ENCODE data around the gene SULT1A2.
"Not testable (repeated sequence)": the region's sequence is repeated elsewhere in the genome, so short reads cannot be mapped to it uniquely, and the experiment has no call there.

Gene SULT1A2

DNA sequence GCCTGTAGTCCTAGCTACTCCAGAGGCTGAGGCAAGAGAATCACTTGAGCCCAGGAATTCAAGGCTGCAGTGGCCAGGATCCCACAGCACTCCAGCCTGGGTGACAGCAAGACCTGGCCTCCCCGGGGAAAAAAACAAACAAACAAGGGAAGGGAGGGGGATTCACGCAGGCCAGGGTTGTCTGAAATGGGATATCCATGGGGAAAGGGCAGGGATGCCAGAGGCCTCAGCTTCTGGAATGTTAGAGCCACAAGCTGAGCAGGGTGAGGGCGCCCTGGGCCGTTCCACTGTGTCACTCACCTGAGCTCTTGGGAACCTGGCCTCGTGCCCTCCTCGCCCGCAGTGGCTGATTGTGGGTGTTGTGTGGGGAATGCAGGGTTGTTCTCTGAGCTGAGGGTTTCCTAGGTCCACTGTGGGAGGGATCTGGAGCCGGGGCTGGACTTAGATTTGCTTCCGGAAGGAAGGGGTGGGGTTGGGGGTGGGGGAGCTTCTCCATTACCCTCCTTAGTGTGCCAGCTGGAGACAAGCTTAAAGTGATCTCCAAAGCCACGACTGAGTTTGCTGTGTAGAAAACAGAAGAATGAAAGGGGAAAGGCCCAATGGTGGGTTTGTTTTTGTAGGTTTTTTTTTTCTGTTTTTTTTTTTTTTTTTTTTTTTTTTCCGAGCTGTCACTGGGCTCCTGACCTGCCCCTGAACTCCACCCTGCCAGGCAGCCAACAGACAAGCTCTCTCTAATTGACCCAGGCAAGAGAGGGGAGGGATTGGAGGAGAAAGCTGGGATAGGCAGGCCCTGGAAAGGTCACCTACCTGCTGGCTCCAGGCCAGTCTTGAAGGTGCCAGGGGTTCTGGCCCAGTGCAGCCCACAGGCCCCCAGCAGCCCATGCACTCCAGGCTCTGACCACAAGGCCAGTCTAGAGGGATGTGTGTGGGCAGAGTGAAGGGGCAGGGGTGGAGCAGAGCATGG, 13.1 kb upstream of the SULT1A2 start, which contains the start of gene SULT1A1:
SULT1A1 (minus strand) TSS at position 414 of the 964 bp plus-strand sequence. CDS start 1,189 bp downstream, outside the sequence.
- no peak for DNase-seq (ENCODE audit: low read depth)

DNA sequence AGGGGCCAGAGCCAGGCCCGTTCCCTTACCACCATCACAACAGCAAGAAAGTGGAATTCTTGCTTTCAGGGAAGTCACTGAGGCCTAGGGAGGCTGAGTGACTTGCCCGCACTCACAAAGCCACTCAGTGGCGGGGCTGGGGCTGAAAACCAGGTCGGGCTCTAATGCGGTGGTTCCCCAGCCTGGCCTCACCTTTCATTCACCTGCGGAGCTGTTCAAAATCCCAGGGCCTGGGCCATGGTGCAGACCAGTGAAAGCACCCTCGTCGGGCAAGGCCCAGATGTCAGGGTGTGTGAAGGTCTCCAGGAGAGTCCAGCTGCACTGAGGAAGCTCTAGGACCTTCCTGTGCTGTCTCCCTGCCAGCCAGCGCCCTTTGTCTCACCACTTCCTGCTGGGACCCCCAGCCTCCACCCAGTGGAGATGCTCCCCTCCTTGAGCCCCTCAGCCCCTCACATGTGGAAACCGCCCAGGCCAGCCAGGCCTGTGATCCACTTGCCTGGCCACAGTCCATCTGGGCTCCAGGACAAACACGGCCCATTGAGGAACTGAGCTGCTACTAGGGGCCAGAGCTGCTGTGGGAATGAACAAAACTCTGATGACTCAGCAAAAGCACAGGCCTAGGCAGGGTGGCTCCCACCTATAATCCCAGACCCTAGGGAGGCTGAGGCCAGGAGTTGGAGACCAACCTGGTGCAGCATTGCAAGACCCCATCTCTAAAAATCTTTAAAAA, 12.2 kb upstream of the SULT1A2 start:
- DNase-seq (ENCODE audit: low read depth) = not testable (repeated sequence)

DNA sequence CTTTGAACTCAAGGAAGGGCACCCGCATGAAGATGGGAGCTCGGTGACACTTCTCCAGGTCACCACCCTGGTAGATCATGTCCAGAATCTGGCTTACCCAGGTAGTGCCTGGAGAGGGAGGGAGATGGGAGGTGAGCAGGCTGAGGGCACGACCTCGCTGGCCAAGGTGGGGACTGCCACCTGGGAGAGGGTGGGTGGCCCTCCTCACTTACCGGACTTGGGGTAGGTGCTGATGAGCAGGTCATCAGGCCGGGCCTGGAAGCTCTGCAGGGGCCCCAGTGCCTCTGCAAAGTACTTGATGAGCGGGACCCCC, 11.6 kb upstream of the SULT1A2 start:
- not testable (repeated sequence) for DNase-seq (ENCODE audit: low read depth)

DNA sequence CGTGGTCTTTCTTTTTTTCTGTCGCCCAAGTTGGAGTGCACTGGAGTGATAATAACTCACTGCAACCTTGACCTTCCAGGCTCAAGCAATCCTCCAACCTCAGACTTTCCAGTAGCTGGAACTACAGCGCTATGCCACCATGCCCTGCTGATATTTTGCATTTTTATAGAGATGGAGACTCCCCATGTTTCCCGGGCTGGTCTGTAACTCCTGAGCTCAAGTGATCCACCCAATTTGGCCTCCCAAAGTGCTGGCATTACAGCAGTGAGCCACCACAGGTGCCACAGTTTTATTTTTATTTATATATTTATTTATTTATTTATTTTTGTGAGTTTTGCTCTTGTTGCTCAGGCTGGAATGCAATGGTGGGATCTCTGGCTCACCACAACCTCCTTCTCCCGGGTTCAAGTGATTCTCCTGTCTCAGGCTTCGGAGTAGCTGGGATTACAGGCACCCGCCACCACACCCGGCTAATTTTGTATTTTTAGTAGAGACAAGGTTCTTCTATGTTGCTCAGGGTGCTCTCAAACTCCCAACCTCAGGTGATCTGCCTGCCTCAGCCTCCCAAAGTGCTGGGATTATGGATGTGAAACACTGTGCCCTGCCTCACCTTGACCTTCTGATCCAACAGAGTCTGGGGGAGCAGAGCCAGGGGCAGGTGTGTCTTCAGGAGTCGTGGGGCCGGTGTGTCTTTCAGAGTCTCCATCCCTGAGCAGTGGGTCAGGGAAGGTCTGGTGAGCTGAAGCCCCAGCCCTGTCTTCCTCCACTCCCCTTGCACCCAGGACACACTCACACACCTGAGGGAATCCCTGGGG, 11.0 kb upstream of the SULT1A2 start:
- not testable (repeated sequence) for DNase-seq (ENCODE audit: low read depth)

DNA sequence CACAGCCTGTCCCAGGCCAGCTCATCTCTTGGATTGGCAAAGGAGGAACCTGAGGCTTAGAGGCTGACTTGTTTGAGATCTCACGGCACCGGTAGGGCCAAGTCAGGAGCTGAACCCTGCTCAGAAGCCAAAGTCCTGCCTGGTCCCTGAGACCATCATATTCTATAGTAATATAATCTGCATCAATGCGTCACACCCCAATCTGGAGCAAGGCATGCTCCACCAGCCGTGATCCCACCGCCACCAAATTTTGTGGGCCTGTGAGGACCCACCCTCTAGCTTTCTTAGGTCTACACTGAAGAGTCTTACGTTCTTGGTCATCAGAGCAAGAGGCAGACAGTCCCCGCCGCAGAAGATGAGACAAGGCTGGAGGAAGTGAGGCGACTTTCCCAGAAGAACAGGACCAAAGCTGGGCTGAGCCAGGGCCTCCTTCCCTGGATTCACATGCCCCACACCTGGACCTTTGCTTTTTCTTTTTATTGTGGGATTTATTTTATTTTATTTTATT, 10.3 kb upstream of the SULT1A2 start:
- no peak for DNase-seq (ENCODE audit: low read depth)

DNA sequence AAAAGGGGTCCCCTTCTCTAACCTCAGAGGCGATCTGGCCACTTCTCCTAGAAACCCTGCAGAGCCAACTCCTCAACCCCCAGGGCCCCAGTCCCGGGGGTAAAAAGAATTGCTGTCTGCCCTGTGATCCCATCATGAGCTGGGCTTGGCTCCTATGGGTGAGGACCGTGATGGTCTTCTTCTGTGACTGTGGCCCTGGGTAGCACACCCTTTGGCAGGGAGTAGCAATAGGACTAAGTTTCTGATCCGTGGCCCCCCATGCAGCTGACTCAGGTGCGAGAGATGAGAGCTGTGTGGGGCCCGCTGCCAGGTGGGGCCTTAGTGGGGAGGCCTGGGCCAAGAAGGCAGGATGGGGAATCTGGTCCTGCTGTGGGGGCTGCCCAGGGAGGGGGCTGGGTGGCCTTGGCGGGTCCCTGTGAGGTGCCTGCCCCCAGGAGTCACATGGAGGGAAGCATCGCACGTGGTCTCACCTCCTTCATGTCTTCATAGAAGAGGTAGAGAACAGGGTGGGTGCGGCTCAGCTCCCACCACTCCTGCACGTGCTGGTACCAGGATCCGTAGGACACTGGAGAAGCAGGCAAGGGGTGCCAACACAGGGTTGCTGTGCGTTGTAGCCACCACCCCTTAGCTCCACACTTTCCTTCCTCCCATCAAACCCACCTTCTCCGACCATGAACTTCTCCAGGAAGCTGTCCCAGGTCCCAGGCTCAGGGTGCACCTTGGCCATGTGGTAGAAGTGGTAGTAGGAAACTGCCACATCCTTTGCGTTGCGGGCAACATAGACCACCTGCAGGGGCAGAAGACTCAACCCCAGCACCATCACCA, 9.7 kb upstream of the SULT1A2 start:
- no peak for DNase-seq (ENCODE audit: low read depth)

DNA sequence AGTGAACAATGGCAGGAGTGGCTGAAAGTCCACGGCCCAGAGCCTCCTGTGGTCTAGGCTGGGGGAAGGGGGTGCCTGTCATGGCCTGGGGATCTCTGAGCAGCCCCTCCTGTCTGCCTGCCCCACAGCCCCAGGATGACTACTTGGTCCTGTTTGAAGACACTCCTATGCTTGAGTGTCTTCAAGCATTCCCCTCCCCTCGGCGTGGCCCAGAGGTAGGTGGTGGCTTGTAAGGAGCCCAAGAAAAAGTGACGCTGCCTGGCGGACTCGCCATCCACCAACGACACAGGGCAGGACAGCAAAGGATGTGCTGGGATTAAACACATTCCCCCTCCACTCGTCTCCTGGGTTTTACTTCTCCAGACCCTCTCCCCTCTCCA, 7.3 kb upstream of the SULT1A2 start:
- DNase-seq (ENCODE audit: low read depth) = no peak

DNA sequence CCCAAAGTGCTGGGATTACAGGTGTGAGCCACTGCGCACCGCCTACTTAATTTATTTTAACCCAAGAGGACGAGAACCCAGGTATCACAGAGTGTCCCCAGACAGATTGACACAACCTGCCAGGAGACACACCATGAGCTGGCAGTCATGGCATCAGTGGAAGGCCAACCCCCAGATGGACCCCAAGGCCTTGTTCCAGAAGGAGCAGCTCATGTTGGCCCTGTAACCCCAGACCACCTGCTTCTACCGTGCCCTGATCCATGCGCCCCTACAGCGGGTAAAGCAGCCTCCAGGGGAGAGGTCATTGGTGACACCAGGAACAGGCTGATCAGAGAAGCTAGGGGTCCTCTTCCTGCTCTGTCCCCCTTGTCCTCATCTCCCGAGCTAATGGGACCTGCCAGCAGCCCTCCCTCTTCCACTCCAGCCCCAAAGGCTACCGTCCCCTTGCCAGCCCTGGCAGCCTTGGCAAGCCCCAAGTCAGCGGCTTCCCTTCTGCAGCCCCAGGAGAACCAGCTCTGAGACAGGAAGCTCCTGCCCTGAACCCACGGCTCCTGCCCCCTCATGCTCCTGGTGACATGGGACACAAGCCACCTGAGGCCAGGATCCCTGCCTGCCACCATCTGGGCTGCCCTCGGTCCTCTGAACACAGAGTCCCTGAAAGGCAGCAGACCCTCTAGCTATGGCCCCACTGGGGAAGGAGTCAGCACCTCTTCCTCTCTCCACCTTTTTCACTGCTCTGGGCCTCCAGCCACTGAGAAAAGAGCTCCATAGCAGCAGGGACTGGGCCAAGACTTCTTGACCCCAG, 6.7 kb upstream of the SULT1A2 start:
- no peak for DNase-seq (ENCODE audit: low read depth)

DNA sequence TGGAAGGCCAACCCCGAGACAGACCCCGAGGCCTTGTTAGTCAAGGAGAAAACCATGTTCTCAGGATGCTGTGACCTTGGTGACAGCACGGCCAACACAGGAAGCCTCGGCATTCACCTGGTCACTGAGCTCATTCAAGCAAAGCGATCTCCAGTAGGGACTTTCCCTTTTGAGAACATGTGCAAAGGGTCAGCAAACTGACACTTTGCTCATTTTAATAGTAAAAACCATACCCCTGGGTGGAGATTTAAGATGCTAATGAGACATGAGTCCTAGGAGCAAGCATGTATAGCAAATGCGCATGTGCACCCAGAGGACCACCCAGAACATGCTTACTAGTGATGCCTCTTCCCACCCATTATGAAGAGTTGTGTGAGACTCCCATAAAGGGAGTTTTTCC, 5.7 kb upstream of the SULT1A2 start:
- no peak for DNase-seq (ENCODE audit: low read depth)

DNA sequence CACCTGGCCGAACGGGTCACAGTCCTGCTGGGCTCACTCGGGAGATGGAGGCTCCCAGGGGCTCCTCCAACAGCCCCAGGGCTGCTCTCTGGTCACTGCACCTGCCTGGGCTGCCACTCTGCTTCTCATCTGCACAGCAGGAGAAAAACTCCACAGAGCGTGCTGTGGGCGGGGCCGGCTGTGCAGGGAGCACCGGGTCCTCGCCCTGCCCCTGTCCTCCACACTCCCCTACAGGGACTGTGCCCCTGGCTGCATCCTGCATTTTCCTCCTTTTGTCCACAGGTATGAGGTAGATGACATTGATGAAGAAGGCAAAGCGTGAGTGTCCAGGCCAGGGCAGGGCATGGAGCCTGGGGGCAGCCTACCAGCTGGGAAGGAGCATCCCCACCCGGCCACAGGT, 5.2 kb upstream of the SULT1A2 start:
- not testable (repeated sequence) for DNase-seq (ENCODE audit: low read depth)

DNA sequence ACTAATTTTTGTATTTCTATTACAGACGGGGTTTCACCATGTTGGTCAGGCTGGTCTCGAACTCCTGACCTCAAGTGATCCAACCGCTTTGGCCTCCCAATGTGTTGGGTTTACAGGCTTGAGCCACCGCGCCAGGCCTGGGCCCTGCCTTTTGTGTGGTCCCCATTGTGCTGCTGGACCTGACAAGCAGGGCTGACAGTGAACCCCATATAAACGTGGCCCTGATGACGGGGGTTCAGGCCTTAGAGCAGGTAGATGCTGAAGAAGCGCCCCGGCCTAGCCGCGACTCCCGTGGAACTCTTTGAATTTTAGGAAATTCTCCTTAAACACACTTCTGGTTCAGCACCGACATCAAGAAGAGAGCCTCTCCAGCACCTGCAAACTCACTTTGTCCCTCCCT, 4.7 kb upstream of the SULT1A2 start:
- not testable (repeated sequence) for DNase-seq (ENCODE audit: low read depth)

DNA sequence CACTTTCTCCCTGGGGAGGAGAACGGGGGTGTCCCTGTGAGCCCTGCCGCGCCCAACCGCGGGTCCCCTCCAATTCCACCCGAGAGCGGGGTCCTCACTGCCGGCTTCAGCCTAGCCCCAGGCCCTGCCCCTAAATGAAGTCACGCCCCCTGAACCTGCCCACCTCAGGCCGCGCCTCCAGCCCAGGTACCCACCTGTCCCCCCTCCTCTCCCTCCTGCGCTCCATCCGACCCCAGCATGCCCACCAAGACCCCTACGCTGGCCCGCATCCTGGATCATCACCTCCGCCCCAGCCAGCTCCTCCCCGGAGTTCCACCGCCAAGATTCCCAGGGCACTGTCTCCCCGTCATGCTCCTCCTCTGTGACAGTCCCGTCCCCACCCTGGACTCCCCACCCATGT, 4.1 kb upstream of the SULT1A2 start:
- DNase-seq (ENCODE audit: low read depth) = not testable (repeated sequence)

DNA sequence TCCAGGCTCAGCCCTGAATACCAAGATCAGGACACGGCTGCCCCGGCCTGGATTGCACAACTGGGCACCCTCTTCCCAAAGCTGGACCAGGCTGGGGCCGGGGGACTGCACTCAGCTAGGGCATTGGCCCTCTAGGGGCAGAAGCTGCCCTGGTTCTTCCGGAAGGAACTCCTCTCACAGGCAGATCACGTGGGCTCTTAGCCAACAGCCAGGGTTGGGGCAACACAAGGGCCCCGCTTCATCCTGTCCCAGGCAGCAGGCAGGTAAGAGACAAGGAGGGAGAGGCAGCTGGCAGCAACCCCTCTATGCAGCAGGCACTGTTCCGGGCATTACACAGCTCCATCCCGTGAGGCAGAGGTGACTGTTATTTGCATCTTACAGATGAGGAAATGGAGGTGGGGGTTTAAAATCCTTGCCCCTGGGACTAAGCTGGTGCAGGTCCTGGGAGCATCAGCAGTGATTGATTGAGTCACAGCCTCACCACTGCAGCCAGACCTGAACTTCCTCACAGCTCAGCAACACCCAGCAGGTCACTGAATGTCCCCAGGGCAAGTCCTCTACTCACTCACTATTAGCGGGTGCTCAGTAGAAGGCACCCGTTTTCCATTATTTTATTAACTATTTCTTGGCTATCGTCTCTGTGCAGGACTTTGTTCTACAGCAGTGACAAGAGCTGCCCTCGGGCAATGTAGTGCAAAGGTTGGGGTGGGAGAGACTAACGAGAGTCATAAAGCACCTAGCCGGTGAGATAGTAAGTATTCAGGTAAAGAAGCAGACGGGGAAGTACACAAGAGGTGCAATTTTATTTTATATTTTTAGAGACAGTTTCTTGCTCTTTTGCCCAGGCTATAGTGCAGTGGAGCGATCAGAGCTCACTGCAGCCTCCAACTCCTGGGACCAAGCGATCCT, 2.8 kb upstream of the SULT1A2 start:
- DNase-seq (ENCODE audit: low read depth) = not testable (repeated sequence)

DNA sequence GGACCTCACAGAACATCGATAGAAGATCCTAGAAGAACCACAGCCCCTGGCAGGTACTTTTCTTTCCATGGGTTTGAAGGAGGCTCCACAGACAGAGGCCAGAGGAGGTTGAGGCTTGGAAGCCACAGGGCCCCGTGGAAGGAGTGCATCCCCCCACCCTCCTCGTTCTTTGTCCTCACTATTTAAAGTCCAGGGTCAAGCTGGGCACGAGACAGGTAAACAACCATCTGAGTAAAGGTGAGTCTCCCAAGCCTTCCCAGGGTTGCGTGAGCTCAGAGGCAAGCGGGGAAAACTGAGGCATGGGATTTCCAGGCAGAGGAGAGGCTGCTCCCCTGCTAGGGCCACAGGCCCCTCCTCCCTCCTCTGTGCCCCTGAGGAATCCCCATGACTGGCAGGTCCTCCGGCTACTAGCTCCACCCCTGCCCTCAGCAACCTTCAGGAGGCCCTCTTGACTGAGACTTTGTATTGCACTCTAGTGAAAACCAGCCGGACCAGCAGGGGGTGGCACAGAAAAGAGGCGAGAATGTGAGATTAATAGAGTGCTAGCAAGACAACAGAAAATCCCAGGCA, 927 bp upstream of the SULT1A2 start:
- DNase-seq (ENCODE audit: low read depth) = no peak

DNA sequence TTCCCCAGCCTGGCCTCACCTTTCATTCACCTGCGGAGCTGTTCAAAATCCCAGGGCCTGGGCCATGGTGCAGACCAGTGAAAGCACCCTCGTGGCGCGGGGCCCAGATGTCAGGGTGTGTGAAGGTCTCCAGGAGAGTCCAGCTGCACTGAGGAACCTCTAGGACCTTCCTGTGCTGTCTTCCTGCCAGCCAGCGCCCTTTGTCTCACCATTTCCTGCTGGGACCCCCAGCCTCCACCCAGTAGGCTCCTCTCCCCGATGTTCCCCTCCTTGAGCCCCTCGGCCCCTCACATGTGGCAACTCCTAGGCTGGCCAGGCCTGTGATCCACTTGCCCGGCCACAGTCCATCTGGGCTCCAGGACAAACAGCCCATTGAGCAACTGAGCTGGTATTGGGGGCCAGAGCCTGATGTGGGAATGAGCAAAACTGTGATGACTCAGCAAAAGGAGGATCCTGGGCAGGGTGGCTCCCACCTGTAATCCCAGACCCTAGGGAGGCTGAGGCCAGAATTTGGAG, 677 bp downstream of the SULT1A2 start:
- no peak for DNase-seq (ENCODE audit: low read depth)

DNA sequence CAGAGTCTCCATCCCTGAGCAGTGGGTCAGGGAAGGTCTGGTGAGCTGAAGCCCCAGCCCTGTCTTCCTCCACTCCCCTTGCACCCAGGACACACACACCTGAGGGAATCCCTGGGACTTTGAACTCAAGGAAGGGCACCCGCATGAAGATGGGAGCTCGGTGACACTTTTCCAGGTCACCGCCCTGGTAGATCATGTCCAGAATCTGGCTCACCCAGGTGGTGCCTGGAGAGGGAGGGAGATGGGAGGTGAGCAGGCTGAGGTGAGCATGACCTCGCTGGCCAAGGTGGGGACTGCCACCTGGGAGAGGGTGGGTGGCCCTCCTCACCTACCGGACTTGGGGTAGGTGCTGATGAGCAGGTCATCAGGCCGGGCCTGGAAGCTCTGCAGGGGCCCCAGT, 1.4 kb downstream of the SULT1A2 start:
- not testable (repeated sequence) for DNase-seq (ENCODE audit: low read depth)

DNA sequence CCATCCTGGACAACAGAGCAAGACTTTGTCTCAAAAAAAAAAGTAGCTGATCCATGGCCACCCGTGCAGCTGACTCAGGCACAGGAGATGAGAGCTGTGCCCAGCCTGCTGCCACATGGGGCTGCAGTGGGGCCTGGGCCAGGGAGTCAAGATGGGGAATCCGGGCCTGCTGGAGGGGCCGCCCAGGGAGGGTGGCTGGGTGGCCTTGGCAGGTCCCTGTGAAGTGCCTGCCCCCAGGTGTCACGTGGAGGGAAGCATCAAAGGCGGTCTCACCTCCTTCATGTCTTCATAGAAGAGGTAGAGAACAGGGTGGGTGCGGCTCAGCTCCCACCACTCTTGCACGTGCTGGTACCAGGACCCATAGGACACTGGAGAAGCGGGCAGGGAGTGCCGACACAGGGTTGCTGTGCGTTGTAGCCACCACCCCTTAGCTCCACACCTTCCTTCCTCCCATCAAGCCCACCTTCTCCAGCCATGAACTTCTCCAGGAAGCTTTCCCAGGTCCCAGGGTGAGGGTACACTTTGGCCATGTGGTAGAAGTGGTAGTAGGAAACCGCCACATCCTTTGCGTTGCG, 3.8 kb downstream of the SULT1A2 start:
- DNase-seq (ENCODE audit: low read depth) = no peak

DNA sequence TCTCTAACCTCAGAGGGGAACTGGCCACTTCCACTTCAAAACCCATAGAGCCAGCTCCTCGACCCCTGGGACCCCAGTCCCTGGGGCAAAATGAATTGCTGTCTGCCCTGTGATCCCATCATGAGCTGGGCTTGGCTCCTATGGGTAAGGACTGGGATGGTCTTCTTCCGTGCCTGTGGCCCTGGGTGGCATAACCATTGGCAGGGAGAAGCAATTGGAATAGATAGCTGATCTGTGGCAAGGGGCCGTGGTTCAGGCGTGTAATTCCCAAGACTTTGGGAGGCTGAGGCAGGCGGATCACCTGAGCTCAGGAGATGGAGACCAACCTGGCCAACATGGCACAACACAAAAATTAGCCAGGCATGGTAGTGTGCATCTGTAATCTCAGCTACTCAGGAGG, 4.3 kb downstream of the SULT1A2 start:
- DNase-seq (ENCODE audit: low read depth) = no peak

Data from activated gamma-delta T cell treated with anti-CD3 and anti-CD28 coated beads, Interleukin-2, amount 50 U/mL, for 16 hours (primary cell).